Left hindlimb (tissue), 1 donor: ENCODE data around the gene MAN2B1.
"Not testable (repeated sequence)": the region's sequence is repeated elsewhere in the genome, so short reads cannot be mapped to it uniquely, and the experiment has no call there.

Experiments used
- DNase-seq: peaks from one replicate; pipeline ENCODE4 v3.0.0-alpha.2; 2018

MAN2B1 gene

DNA sequence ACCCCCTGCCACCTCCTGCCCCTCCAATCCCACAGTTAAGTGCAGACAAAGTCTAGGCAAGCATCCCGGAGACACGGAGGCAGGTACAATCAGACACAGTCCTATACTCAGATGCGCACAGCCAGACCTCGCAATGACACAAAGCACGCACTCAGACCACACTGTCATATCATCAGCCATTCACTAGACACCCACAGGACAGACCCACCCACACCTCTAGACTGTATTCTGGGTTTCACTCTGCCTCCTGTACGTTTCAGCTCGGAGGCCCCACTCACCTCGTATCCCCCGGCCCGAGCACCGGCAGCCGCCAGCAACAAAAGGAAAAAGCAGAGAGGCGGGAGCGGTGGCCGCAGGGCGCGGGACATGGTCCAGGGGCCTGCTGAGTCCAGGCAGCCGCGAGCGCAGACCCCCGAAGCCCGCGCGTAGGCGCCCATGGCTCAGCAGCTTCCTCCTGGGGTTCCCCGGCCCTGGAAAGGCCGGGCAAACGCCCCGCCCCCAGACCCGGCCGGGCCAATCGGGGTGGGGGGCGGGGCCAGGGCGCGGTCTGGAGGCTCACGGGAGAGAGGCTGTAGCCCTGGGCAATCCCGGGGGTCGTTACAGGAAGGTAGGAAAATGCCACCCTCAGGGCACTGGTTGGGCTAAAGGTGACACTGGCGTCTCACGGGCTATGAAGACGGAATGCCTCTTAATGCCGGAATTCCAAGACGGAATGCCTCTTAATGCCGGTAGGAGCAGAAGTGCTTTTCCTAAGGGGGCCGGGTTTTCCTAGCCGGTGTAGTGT, at the start of gene MAN2B1, which contains the start of gene WDR83:
Gene MAN2B1, minus strand, starts transcription at position 478 of the 784 bp plus-strand sequence. Its CDS starts 41 bp downstream, at position 437.
Gene WDR83, plus strand, starts transcription at position 543 of the 784 bp plus-strand sequence. CDS start 2,984 bp downstream, outside the sequence.
- peak; percentile 84 for DNase-seq

DNA sequence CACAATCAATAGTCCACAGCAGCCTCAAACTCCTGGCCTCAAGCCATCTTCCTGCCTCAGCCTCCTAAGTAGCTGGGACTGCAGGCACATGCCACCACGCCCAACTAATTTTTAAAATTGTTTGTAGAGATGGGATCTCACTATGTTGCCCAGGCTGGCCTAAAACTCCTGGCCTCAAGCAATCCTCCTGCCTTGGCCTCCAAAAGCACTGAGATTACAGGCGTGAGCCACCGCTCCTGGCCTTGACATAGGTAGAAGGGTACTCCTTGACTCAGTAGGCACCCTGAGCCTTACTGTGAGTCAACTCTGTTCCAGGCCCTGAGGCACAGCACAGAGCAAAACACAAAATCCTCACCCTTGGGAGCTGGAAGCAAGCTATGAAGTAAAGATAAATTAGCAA, 49.4 kb upstream of the MAN2B1 start:
- no peak for DNase-seq

DNA sequence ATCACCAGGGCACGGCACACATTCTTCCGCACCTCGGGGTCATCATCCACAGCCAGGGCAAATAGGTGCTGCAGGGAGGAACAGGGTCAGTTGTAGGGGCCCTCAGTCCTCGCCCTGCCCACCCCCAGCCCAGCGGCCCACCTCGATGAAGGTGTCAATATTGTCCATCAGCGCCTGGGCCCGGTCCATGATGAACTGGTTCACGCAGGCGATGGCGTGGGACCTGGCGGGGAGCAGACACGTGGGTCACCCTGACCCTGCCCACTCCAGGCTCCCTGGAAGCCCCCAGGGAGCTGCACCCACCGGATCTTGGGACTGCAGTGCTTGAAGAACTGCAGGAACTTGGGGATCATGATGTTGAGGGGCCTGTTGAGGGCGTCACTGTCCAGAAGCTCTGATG, 48.6 kb upstream of the MAN2B1 start:
- no peak for DNase-seq

DNA sequence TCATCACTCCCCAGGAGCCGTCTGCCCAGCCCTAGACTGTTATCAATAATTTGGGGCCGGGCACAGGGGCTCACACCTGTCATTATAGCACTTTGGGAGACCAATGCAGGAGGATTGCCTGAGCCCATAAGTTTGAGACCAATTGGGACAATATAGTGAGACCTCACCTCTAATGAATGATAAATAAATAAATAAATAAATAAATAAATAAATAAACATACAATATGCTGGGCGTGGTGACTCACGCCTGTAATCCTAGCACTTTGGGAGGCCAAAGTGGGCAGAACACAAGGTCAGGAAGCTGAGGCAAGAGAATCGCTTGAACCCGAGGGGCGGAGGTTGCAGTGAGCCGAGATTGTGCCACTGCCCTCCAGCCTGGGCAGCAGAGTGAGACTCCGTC, 46.8 kb upstream of the MAN2B1 start:
- DNase-seq: not testable (repeated sequence)

DNA sequence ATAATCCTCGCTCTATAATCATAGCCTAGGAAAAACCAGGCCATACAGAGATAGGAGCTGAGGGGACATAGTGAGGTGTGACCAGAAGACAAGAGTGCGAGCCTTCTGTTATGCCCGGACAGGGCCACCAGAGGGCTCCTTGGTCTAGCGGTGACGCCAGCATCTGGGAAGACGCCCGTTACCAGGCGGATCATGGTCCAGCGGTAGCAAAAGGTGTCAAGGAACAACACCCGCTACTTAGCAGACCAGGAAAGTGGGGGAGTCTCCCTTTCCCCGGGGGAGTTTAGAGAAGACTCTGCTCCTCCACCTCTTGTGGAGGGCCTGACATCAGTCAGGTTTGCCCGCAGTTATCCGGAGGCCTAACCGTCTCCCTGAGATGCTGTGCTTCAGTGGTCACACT, 45.5 kb upstream of the MAN2B1 start:
- not testable (repeated sequence) for DNase-seq

DNA sequence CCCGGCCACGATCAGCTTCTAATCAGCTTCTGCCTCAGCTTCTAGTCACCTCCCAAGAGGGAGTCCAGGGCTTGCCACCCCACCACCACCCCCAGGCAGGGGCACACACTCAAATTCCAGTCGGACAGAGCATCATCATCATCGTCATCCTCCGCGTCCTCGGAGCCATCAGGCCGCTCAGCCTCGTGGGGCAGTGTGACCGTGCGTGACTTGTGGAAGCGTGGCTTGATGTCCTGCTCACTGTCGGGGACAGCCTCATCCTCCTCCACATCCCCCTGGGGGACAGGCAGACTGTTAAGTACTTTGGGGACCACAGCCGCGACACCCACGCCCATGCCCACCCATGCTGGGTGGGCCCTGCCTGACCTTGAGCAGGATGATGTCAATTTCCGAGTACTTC, 44.6 kb upstream of the MAN2B1 start:
- DNase-seq: no peak

DNA sequence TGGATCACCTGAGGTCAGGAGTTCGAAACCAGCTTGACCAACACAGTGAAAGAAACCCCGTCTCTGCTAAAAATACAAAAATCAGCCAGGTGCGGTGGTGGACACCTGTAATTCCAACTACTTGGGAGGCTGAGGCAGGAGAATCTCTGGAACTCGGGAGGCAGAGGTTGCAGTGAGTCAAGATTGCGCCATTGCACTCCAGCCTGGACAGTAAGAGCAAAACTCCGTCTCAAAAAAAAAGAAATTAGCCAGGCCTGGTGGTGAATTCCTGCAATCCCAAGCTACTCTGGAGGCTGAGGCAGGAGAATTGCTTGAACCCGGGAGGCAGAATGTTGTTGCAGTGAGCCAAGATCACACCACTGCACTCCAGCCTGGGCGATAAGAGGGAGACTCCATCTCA, 42.1 kb upstream of the MAN2B1 start:
- DNase-seq: no peak

DNA sequence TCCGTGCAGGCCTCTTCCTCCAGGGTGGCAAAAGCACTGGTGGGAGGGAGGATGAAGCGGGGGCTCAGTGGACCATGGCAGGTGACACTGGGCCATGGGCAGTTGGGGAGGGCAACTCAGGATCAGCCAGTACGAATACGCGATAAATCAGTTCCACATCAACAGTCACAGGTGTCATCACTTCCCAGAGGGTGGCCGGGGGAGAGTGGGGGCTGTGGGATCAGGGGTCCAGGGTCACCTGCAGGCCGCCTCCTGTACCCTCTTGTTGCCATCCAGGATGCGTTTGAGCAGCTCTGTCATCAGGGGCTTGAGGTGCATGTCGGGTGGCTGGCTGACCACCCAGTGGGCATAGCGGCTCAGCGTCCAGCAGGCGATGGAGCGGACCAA, 39.8 kb upstream of the MAN2B1 start:
- DNase-seq: no peak

DNA sequence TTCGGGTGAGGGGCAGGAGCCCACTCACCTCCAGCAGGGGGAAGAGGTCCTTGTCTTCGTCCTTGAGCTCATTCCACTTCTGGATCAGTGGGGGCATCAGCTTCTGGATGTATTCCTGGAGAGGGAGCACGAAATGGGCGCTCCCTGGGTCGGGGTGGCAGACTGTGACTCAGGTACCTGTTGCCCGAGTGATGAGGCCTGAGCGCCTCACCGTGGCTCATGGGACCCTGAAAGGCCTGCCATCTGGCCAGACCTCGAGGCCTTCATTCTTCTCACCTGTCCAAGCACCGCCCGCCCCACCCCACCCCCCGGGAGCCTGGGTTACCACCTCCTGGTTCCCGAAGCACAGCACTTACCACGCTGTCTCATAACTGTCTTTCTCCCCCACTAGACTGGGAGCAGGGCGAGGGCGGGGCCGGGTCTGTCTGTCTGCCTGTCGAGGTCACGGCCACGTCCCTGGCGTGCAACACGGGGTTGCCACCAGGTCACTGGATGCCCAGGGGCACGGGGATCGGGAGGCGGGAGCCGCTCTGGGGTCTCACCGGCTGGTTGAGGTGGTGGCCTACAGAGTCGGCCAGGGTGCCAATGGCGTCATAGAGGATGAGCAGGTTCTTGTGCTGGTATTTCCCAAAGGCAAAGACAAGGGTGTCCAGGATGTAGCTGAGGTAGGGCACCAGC, 39.3 kb upstream of the MAN2B1 start:
- DNase-seq: no peak

DNA sequence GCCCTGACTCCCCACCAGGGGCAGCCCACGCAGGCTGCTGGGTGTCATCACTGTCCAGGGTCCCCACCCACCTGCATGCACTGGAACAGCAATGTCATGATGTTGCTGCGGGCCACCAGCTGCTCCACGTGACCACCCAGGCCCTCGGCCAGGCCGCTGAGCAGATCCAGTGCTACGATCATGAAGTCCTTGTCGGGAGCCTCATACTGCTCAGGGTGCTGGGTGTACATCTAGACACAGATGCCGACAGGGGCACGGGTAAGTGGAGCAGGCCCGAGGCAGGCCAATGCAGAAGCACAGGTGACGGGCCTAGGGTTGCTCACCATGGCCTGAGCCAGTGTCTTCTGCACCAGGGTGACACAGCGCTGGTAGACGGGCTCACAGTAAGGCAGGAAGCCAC, 38.6 kb upstream of the MAN2B1 start:
- DNase-seq: no peak

DNA sequence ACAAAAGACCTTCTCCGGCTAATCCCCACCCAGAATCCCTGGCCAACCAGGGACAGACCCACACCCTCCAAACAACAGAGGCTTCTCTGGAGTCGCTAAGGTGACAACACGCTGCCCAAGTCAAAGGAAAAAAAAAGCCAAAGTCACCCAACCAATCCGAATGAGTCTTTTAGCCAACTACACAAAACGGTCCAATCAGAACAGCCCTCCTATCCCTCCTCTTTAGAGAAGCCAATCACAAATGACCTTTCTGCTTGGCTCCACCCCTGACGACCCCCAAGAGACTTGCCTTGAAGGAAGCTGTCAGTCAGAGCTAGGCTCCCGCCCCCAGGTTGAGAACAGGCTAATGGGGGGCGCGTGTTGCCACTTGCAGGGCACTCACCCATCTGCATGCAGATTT, 36.5 kb upstream of the MAN2B1 start:
- DNase-seq: no peak

DNA sequence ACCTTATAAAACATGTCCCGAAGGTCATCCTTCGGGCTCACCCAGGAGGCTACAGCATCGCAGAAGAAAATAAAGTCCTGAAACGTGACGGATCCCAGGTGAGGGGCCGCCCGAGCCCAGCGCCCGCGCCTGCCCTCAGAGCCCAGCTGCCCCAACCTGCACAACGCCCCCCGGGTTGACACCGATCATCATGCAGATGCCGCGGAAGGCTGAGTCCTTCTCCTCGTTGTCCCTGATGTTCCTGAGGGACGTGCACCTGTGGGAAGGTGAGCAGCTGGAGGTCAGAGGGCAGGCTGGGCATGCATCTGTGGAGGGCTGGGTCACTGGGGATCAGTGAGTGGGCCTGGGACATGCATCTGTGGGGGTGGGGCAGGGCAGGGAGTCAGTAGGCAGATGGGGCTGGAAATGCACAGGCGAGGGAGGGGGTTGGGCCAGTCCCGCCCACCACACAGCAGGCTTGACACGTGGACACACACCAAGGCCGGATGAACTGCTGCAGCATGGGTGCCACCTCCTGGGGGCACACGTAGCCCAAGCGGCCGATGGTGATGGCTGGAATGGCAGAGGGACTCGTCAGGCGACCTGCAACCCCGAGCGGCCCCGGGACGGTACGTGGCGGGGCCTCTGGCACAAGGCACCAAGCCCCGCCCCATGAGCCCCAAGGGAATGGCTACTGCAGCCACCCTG, 35.2 kb upstream of the MAN2B1 start:
- no peak for DNase-seq

DNA sequence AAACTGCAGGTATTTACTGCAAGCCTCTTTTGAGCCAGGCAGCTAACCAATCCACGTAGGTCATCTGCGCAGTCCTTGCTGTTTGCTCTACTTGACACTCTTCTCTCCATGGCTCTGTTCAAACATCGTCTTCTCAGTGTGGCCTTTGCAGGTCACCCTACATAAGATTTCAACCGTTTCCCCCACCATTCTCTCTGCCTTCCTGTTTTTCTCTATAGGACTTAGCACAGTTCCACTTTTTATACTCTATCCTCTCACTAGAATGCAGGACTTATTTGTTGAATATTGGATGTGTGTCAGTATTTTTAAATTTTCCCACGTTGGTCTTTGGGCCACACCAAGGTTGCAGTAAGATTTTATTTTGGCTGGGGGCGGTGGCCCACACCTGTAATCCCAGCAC, 31.6 kb upstream of the MAN2B1 start:
- DNase-seq: no peak

DNA sequence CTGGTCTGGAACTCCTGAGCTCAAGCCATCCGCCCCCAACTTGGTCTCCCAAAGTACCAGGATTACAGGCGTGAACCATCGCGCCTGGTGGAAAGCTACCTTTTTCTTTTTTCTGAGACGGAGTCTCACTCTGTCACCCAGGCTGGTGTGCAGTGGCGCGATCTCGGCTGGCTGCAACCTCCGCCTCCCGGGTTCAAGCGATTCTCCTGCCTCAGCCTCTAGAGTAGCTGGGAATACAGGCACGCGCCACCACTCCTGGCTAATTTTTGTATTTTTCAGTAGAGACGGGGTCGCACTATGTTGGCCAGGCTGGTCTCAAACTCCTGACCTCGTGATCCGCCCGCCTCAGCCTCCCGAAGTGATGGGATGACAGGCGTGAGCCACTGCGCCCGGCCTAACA, 30.9 kb upstream of the MAN2B1 start:
- DNase-seq: not testable (repeated sequence)

DNA sequence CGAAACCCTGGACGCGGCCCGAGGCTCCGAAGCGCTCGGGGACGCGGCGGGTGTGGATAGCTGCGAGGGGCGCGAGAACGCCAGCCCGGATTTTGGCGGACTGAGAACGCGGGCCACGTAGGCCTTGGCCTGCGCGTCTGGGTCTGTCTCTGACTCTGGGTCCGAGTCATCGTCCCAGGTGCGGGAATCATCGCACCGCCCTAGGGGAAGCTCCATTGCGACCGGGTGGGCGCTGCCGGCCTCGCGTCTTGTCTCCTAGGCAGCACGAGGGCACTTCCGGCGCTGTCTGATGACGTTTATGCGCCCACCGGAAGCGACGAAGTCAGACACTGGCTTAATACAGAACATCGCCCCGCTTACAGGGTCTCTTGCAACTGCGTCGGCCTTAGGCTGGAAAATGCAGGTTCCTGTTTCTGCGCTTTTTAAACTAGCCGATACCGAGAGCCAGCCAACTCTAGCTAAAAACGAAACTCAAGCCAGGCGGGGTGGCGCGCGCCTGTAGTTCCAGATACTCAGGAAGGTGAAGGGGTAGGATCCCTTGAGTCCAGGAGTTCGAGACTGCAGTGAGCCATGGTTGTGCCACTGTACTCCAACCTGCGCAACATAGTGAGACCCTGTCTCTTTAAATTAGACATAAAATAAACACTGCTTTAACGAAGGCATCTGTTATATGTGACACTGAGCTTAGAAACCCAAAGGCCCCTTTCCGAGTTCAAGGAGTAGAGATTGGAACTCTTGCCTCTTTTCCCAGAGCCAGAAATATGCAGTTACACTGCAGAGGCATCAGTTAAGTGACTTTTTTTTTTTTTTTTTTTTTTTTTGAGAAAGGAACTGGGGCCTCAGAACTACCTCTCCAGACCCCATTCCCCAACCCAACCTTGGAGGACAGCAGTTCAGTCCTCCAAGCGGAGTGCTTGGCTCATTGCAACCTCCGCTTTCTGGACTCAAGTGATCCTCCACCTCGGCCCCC, 30.1 kb upstream of the MAN2B1 start, which contains the start of gene FBXW9:
Gene FBXW9, minus strand, starts transcription at position 266 of the 970 bp plus-strand sequence. Its CDS starts 50 bp downstream, at position 216.
- DNase-seq: peak; percentile 95

DNA sequence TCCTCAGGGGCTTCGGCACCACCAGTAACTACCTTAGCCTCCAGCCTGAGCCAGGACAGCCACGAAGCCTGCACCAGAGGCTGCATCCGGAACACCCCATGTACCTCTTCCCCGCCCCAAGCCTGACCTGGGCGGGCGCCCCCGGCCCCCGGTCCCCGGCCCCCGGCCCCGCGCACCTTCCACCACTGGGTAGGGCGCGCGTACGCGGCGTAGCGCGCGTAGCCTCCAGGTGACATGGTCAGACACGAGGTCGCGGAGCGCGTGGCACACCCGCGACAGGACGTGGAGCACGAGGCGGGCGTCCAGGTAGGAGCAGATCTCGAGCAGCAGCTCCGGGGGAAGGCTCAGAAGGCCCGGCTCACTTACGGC, 29.4 kb upstream of the MAN2B1 start:
- no peak for DNase-seq

DNA sequence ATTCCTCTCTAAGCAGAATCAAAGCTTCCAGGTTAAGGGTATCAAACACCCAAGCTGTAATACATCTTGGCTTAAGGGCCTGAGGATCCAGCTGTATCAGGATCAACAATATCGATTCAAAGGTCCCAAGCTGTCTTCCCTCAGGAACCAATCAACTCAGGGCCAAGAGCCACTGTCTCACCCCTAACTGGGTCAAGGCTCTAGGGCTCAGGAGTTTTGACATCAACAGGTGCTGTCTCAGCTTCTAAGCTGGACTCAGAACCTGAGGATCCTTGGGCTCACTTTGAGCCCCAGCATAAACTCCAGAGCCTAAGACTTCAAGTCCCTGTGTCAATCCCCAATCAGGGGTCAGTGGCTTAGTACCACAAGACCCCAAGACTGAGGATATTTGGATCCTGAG, 29.0 kb upstream of the MAN2B1 start:
- DNase-seq: no peak

DNA sequence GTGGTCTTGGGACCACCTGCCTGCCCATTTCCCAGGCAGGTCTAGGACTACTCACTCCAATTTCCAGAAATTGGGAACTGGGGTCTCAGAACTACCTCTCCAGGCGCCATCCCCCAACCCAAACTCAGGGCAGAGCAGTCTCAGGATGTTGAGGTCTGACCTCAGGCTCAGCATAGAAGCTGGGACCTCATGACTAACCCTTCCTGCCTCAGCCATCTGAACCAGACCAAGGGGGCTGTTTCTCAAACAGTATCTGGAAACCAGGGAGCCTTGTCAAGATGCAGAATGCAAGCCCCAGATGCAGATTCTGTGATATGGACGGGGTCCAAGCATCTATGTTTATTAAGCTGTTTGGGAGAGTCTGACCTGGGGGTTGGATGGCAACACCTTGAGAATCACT, 28.6 kb upstream of the MAN2B1 start:
- no peak for DNase-seq

DNA sequence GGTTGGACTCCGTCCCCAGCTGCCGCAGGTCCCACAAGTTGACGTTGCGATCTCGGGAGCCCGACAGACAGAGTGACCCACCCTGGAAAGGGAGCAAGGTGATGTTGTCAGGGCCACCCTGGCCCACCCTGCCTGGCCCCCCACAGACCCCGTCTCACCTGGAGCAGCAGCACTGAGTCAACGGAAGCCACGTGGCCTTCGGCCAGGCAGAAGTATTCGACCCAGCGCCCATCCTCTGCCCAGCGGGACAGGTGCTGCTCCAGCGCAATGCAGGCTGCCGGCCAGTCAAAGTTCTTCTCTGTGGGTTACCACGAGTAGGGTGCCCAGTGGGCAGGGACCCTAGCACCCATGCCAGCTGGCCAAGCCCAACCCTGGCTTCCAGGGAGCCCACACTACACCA, 28.1 kb upstream of the MAN2B1 start:
- no peak for DNase-seq

DNA sequence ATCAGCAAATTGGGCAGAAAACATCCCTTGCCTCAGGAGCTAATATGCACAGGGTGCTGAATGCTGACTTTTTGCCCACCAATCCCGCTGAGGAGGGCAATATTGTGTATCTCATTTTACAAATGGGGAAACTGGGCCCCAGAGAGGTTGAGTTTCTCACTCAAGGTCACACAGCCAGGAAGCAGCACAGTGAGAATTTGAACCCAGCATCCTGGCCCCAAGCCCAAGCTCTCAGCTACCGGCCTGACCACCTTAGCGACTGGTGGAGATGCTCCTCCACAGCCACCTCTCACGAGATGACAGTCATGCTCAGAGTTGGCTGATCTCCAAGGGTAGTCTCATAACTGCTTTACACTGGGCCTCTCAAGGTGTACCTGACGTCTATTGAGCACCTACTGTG, 26.4 kb upstream of the MAN2B1 start:
- no peak for DNase-seq

DNA sequence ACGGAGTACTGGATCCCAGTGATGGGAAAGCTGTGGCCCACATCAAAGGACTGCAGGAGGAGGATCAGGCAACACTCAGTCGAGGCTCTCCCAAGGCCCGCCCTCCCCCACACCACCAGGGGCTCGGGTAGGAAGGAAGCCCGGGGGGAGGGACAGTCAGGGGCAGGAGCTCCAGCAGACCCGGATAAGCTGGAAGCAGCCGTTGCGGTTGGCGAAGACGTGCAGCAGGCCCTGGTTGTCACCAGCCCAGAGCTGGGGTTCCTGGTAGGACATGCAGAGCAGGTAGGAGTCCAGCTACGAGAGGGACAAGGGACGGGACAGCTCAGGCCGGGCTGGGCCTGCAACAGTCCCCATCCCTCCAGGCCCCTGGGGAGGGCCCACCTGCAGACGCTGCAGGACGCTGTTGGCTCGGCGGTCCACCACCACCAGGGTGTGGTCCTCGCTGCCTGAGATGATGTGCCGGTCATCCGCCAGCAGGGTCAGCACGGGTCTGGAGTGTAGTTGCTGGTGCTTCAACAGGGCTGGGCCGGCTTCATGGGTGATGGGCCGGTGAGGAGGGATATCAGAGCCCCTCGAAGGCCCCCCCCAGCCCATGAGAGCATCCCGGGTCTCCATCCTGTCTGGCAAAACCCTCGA, 23.2 kb upstream of the MAN2B1 start:
- no peak for DNase-seq

DNA sequence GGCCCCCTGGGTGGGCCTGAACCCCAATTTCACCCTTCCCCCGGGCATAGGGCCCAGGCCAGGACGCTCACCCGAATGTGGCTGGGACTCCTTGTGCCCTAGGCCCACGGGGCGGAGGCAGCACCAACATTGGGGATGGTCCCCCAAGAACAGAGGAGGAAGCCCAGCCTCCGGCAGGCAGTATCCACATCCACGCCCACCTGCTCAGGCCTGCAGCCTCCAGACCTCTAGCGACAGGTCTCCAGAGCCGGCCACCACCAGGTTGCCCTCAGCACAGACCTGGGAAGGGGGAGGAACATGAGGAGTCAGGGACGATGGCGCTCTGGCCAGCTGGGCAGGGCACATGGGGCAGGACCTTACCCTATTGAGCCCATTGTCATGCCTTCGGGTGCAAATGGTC, 22.5 kb upstream of the MAN2B1 start:
- DNase-seq: no peak
